ENCODE data around the gene UST.

- TF ChIP-seq CTCF (optimal IDR thresholded peaks at IDR 0.05 in 1 of 3, IDR thresholded peaks at IDR 0.05 in 1 of 3, conservative IDR thresholded peaks at IDR 0.05 in 1 of 3; ENCODE audit: extremely low read depth in 1 of 3, insufficient read depth in 2 of 3, low read length in 3 of 3): no peak
- no peak for TF ChIP-seq EZH2 (IDR thresholded peaks at IDR 0.05; ENCODE audit: low read length)
Measured at GRCh38 chr6:148912252-148912651, 165.4 kb downstream of the UST start.
